Stomach (tissue), 9 donors: ENCODE data around the gene SAMM50. TPM values are rescaled to one million over a fixed set of nuclear protein-coding genes. Genes with fewer than 3 reads are reported as not detected.

Source experiments
- DNase-seq, 2 donors: peaks; one replicate each; pipeline versions ENCODE4 v3.0.0 to v3.0.0-alpha.2; 2013 to 2019
- H3K27ac ChIP-seq, 5 donors: fragments of 200-600 bp in 4 of 5; sonication (generic) in 4 of 5; one replicate each; pipeline ENCODE4 v1.5.1; 2013 to 2019; ENCODE audit warnings: mild to moderate bottlenecking in 1 of 5, moderate library complexity in 1 of 5
- H3K27me3 ChIP-seq, 3 donors: fragments of 200-600 bp; sonication (generic); one replicate each; pipeline ENCODE4 v1.5.1; 2017 to 2019; ENCODE audit warnings: mixed run types in 1 of 3
- H3K36me3 ChIP-seq, 4 donors: fragments of 200-600 bp; sonication (generic); 1 replicate in 3 of 4; 2 replicates in 1 of 4; pipeline ENCODE4 v1.5.1; 2016 to 2019
- H3K4me1 ChIP-seq, 4 donors: fragments of 200-600 bp; sonication (generic); one replicate each; pipeline ENCODE4 v1.5.1; 2016 to 2019
- H3K4me3 ChIP-seq, 4 donors: fragments of 200-600 bp; sonication (generic) in 3 of 4; one replicate each; pipeline ENCODE4 v1.5.1; 2016 to 2019; ENCODE audit warnings: mild to moderate bottlenecking in 1 of 4
- H3K9me3 ChIP-seq, 4 donors: fragments of 200-600 bp; sonication (generic); one replicate each; pipeline ENCODE4 v1.5.1; 2016 to 2019
- EP300 ChIP-seq: sonication (generic); formaldehyde crosslinking; IDR thresholded peaks from one replicate; pipeline ENCODE4 v1.6.1; 2017; ENCODE audit warnings: antibody characterized with exemption
- POLR2A ChIP-seq, 4 donors: fragments of 450-650 bp; IDR thresholded peaks; one replicate each; pipeline ENCODE4 v1.6.1; 2016; ENCODE audit warnings: antibody characterized with exemption in 4 of 4, control low read depth in 2 of 4, mild to moderate bottlenecking in 1 of 4, moderate library complexity in 1 of 4
- POLR2AphosphoS5 ChIP-seq, 3 donors: sonication (generic); formaldehyde crosslinking; IDR thresholded peaks; one replicate each; pipeline ENCODE4 v1.6.1; 2016; ENCODE audit warnings: antibody characterized with exemption in 3 of 3
- WGBS, 5 donors: extraction: QIAGEN DNeasy Blood & Tissue Kit in 3 of 5; methylation state at CpG; one replicate each; pipeline versions ENCODE4 v1.1.5 to v1.1.7; 2013 to 2018; 5-methylcytosine and 5-hydroxymethylcytosine counted together
- intact Hi-C: fragments of 100-400 bp; cut with DNase I; formaldehyde crosslinking; loops from one replicate; pipeline ENCODE4 v1.15.1; 2023; ENCODE audit warnings: low total_unique reads
- polyA plus RNA-seq, 3 donors: library from polyadenylated mRNA; stranded (reverse); fragments of 200-250 nt; gene quantifications; one replicate each; pipeline ENCODE4 v1.2.3, GENCODE V29; 2013
- total RNA-seq, 5 donors: library from RNA; depleted of rRNA; stranded (reverse); fragments of >200 nt; gene quantifications; one replicate each; pipeline versions ENCODE4 v1.1.0 to v1.2.3, GENCODE V29; 2014 to 2016
- TF ChIP-seq, protein P1 (sequence below), 7 experiments: fragments of 450-650 bp in 4 of 7; fragments of 200-600 bp in 3 of 7; sonication (generic) in 3 of 7; IDR thresholded peaks; one replicate each; pipeline ENCODE4 v1.5.1; 2016 to 2019; ENCODE audit warnings: antibody characterized with exemption in 7 of 7, control low read depth in 2 of 7, mild to moderate bottlenecking in 1 of 7
- donor health status: healthy with polysubstance abuse.
- donor health status: Bipolar disorder and iron deficiency.
- donor health status: healthy.

Gene SAMM50
- total and polyA plus RNA-seq, 8 donors = 18.7 to 54.7 (median 33.3) TPM

- DNase-seq = no peak
- no peaks in the 10 kb centered on the region for H3K9me3 ChIP-seq
- 85 to 89% (median 89%) methylated on average over 13 of the region's 13 CpGs for WGBS, 5 donors
- H3K4me1 ChIP-seq = peaks cover 0 to 3% (median 0%) of the 10 kb centered on the region in 4 donors
- no peaks in the 10 kb centered on the region for H3K27me3 ChIP-seq
- no peak for TF ChIP-seq POLR2A (IDR thresholded peaks at IDR 0.05)
- no peak for TF ChIP-seq EP300
- H3K27ac ChIP-seq = no peak overlapping the region
- H3K4me3 ChIP-seq = no peak overlapping the region
- intact Hi-C loops = loop anchor here (5.0 to 10.0 kb wide), 2 partner anchors 95 to 637 kb away; no protein-coding TSS in a partner anchor
- H3K36me3 ChIP-seq = peaks cover 54 to 98% (median 92%) of the 10 kb centered on the region in 4 donors
These were observed 34.8 kb downstream of the SAMM50 start for GRCh38 chr22:43990044-43990443.

- peaks cover 53 to 98% (median 92%) of the 10 kb centered on the region in 4 donors for H3K36me3 ChIP-seq
- 91 to 96% (median 93%) methylated on average over 11 of the region's 11 CpGs for WGBS, 5 donors
- H3K27me3 ChIP-seq = no peaks in the 10 kb centered on the region
- H3K27ac ChIP-seq = no peak overlapping the region
- H3K4me1 ChIP-seq = peaks cover 0 to 3% (median 0%) of the 10 kb centered on the region in 4 donors
- DNase-seq = no peak
- H3K9me3 ChIP-seq = no peaks in the 10 kb centered on the region
- TF ChIP-seq, protein P1, sequence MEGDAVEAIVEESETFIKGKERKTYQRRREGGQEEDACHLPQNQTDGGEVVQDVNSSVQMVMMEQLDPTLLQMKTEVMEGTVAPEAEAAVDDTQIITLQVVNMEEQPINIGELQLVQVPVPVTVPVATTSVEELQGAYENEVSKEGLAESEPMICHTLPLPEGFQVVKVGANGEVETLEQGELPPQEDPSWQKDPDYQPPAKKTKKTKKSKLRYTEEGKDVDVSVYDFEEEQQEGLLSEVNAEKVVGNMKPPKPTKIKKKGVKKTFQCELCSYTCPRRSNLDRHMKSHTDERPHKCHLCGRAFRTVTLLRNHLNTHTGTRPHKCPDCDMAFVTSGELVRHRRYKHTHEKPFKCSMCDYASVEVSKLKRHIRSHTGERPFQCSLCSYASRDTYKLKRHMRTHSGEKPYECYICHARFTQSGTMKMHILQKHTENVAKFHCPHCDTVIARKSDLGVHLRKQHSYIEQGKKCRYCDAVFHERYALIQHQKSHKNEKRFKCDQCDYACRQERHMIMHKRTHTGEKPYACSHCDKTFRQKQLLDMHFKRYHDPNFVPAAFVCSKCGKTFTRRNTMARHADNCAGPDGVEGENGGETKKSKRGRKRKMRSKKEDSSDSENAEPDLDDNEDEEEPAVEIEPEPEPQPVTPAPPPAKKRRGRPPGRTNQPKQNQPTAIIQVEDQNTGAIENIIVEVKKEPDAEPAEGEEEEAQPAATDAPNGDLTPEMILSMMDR (IDR thresholded peaks at IDR 0.05) = no peak
- TF ChIP-seq POLR2AphosphoS5 (IDR thresholded peaks at IDR 0.05) (no peak), POLR2A (IDR thresholded peaks at IDR 0.05) (no peak)
- H3K4me3 ChIP-seq = no peak overlapping the region
- intact Hi-C loops = loop anchor here (5.0 to 10.0 kb wide), 2 partner anchors 93 to 636 kb away; no protein-coding TSS in a partner anchor
These were observed 36.2 kb downstream of the SAMM50 start for GRCh38 chr22:43991316-43992020.

- H3K27ac ChIP-seq = no peak overlapping the region
- no peak overlapping the region for H3K4me3 ChIP-seq
- peaks cover 0 to 3% (median 0%) of the 10 kb centered on the region in 4 donors for H3K4me1 ChIP-seq
- peaks cover 57 to 98% (median 92%) of the 10 kb centered on the region in 4 donors for H3K36me3 ChIP-seq
- TF ChIP-seq EP300 (no peak), POLR2AphosphoS5 (IDR thresholded peaks at IDR 0.05) (no peak), POLR2A (IDR thresholded peaks at IDR 0.05) (no peak)
- TF ChIP-seq, protein P1 (IDR thresholded peaks at IDR 0.05) = no peak
- H3K27me3 ChIP-seq = no peaks in the 10 kb centered on the region
- no peaks in the 10 kb centered on the region for H3K9me3 ChIP-seq
- no peak for DNase-seq
- 75 to 85% (median 82%) methylated on average over 16 of the region's 16 CpGs for WGBS, 5 donors
- intact Hi-C loops = loop anchor here (5.0 to 10.0 kb wide), 2 partner anchors 92 to 635 kb away; no protein-coding TSS in a partner anchor
These were observed 37.1 kb downstream of the SAMM50 start for GRCh38 chr22:43992331-43992821.

- intact Hi-C loops = loop anchor here (5.0 to 10.0 kb wide), 2 partner anchors 92 to 634 kb away; no protein-coding TSS in a partner anchor
- Histone ChIP-seq H3K36me3 (peaks cover 58 to 98% (median 93%) of the 10 kb centered on the region in 4 donors), H3K4me1 (peaks cover 0 to 3% (median 0%) of the 10 kb centered on the region in 4 donors), H3K4me3 (no peak overlapping the region), H3K27me3 (no peaks in the 10 kb centered on the region), H3K9me3 (no peaks in the 10 kb centered on the region), H3K27ac (no peak overlapping the region)
- peak; percentile 54 to 80 for DNase-seq
- whole genome bisulfite sequencing, 5 donors = 28 to 35% (median 34%) methylated on average over 20 of the region's 20 CpGs
- no peak for TF ChIP-seq EP300
- TF ChIP-seq, protein P1 (IDR thresholded peaks at IDR 0.05) = peak in 5 of 7 experiments; percentile 83 to 96 (median 93)
These were observed 38.0 kb downstream of the SAMM50 start for GRCh38 chr22:43993072-43993760.
